IPS-20b (cell line): Measurements from ENCODE around the gene NAV1.

Source experiments
- H3K27ac ChIP-seq: one replicate; pipeline ENCODE4 v1.5.1; 2013; ENCODE audit warnings: low read length
- H3K27me3 ChIP-seq: 2 replicates; pipeline ENCODE4 v1.6.1; 2013; ENCODE audit warnings: mild to moderate bottlenecking, low read length, inconsistent platforms; ENCODE audit not compliant: insufficient read depth
- H3K36me3 ChIP-seq: 2 replicates; pipeline ENCODE4 v1.6.1; 2013; ENCODE audit warnings: low read depth, mild to moderate bottlenecking, inconsistent platforms, low read length, moderate library complexity; ENCODE audit not compliant: insufficient read depth
- H3K4me1 ChIP-seq: 2 replicates; pipeline ENCODE4 v1.6.1; 2013; ENCODE audit warnings: mild to moderate bottlenecking, control low read depth, inconsistent platforms, low read length, moderate library complexity; ENCODE audit not compliant: insufficient read depth
- H3K4me3 ChIP-seq: 2 replicates; pipeline ENCODE4 v1.5.1; 2013; ENCODE audit warnings: mild to moderate bottlenecking, low read length, inconsistent platforms
- H3K9ac ChIP-seq: 2 replicates; pipeline ENCODE4 v1.6.1; 2013; ENCODE audit warnings: low read depth, mild to moderate bottlenecking, inconsistent platforms, low read length, moderate library complexity
- H3K9me3 ChIP-seq: 2 replicates; pipeline ENCODE4 v1.6.1; 2013; ENCODE audit warnings: mild to moderate bottlenecking, low read depth, low read length, inconsistent platforms; ENCODE audit not compliant: insufficient read depth

NAV1 gene

GRCh38 chr1:201554789-201555592 lies 16.1 kb downstream of the NAV1 start:
- Histone ChIP-seq H3K4me1 (peaks cover 5% of the 10 kb centered on the region; the same call in 1 of the 2 replicates), H3K36me3 (no peaks in the 10 kb centered on the region), H3K9me3 (no peaks in the 10 kb centered on the region), H3K27me3 (peaks cover 2% of the 10 kb centered on the region; the same call in 1 of the 2 replicates), H3K4me3 (no peak overlapping the region), H3K27ac (no peak overlapping the region), H3K9ac (no peak overlapping the region)

GRCh38 chr1:201555593-201555945 lies 16.6 kb downstream of the NAV1 start:
- Histone ChIP-seq H3K36me3 (no peaks in the 10 kb centered on the region), H3K9ac (no peak overlapping the region), H3K4me1 (peaks cover 5% of the 10 kb centered on the region; the same call in 1 of the 2 replicates), H3K27ac (no peak overlapping the region), H3K27me3 (peaks cover 8% of the 10 kb centered on the region; the same call in 1 of the 2 replicates), H3K4me3 (no peak overlapping the region), H3K9me3 (no peaks in the 10 kb centered on the region)

- no peak overlapping the region for H3K4me3 ChIP-seq
- peaks cover 5% of the 10 kb centered on the region; the same call in 1 of the 2 replicates for H3K4me1 ChIP-seq
- no peaks in the 10 kb centered on the region for H3K9me3 ChIP-seq
- H3K36me3 ChIP-seq: no peaks in the 10 kb centered on the region
- H3K9ac ChIP-seq: no peak overlapping the region
- H3K27ac ChIP-seq: no peak overlapping the region
- H3K27me3 ChIP-seq: peaks cover 9% of the 10 kb centered on the region; the same call in 1 of the 2 replicates
Observed at GRCh38 chr1:201556841-201557571, 18.1 kb downstream of the NAV1 start.

GRCh38 chr1:201557572-201557958 lies 18.6 kb downstream of the NAV1 start:
- no peaks in the 10 kb centered on the region for H3K9me3 ChIP-seq
- no peak overlapping the region for H3K4me3 ChIP-seq
- H3K4me1 ChIP-seq: peaks cover 5% of the 10 kb centered on the region; the same call in 1 of the 2 replicates
- peaks cover 9% of the 10 kb centered on the region; the same call in 1 of the 2 replicates for H3K27me3 ChIP-seq
- no peak overlapping the region for H3K27ac ChIP-seq
- H3K36me3 ChIP-seq: no peaks in the 10 kb centered on the region
- no peak overlapping the region for H3K9ac ChIP-seq

GRCh38 chr1:201559679-201560162 lies 20.8 kb downstream of the NAV1 start:
- Histone ChIP-seq H3K9ac (no peak overlapping the region), H3K4me3 (no peak overlapping the region), H3K27me3 (peaks cover 9% of the 10 kb centered on the region; the same call in 1 of the 2 replicates), H3K4me1 (peaks cover 5% of the 10 kb centered on the region; the same call in 1 of the 2 replicates), H3K27ac (no peak overlapping the region), H3K9me3 (no peaks in the 10 kb centered on the region), H3K36me3 (no peaks in the 10 kb centered on the region)

- Histone ChIP-seq H3K27ac (no peak overlapping the region), H3K4me3 (no peak overlapping the region), H3K9me3 (no peaks in the 10 kb centered on the region), H3K27me3 (peaks cover 9% of the 10 kb centered on the region; the same call in 1 of the 2 replicates), H3K9ac (no peak overlapping the region), H3K4me1 (peaks cover 5% of the 10 kb centered on the region; the same call in 1 of the 2 replicates), H3K36me3 (no peaks in the 10 kb centered on the region)
Observed at GRCh38 chr1:201560328-201561194, 21.6 kb downstream of the NAV1 start.

GRCh38 chr1:201561195-201561564 lies 22.3 kb downstream of the NAV1 start:
- Histone ChIP-seq H3K4me1 (peaks cover 5% of the 10 kb centered on the region; the same call in 1 of the 2 replicates), H3K27me3 (peaks cover 9% of the 10 kb centered on the region; the same call in 1 of the 2 replicates), H3K27ac (no peak overlapping the region), H3K9me3 (no peaks in the 10 kb centered on the region), H3K4me3 (no peak overlapping the region), H3K9ac (no peak overlapping the region), H3K36me3 (no peaks in the 10 kb centered on the region)

GRCh38 chr1:201561601-201562000 lies 22.7 kb downstream of the NAV1 start:
- no peak overlapping the region for H3K9ac ChIP-seq
- H3K27ac ChIP-seq: no peak overlapping the region

GRCh38 chr1:201562257-201562656 lies 23.3 kb downstream of the NAV1 start:
- Histone ChIP-seq H3K9ac (no peak overlapping the region), H3K36me3 (no peaks in the 10 kb centered on the region), H3K27ac (no peak overlapping the region), H3K27me3 (peaks cover 9% of the 10 kb centered on the region; the same call in 1 of the 2 replicates), H3K4me3 (no peak overlapping the region), H3K9me3 (no peaks in the 10 kb centered on the region), H3K4me1 (peaks cover 3% of the 10 kb centered on the region; the same call in 1 of the 2 replicates)

More at GRCh38 chr1:201561601-201562000, 22.7 kb downstream of the NAV1 start:
- H3K4me3 ChIP-seq: no peak overlapping the region
- no peaks in the 10 kb centered on the region for H3K36me3 ChIP-seq
- H3K9me3 ChIP-seq: no peaks in the 10 kb centered on the region
- peaks cover 5% of the 10 kb centered on the region; the same call in 1 of the 2 replicates for H3K4me1 ChIP-seq
- H3K27me3 ChIP-seq: peaks cover 9% of the 10 kb centered on the region; the same call in 1 of the 2 replicates

GRCh38 chr1:201562659-201563405 lies 23.9 kb downstream of the NAV1 start:
- H3K4me3 ChIP-seq: no peak overlapping the region
- H3K9ac ChIP-seq: no peak overlapping the region
- H3K27ac ChIP-seq: no peak overlapping the region
- H3K4me1 ChIP-seq: no peaks in the 10 kb centered on the region
- H3K27me3 ChIP-seq: peaks cover 9% of the 10 kb centered on the region; the same call in 1 of the 2 replicates
- H3K9me3 ChIP-seq: no peaks in the 10 kb centered on the region
- H3K36me3 ChIP-seq: no peaks in the 10 kb centered on the region
